Upper lobe of right lung (tissue), 1 donor: Measurements from ENCODE around the gene GMDS. TPM values are rescaled to one million over a fixed set of nuclear protein-coding genes. Genes with fewer than 3 reads are reported as not detected.

Source experiments
- ATAC-seq: fragments of 200-7000 bp; cut with Tn5 transposase; one replicate; pipeline ENCODE4 v1.9.1; 2020; ENCODE audit warnings: mild to moderate bottlenecking, moderate library complexity
- DNase-seq: peaks from one replicate; pipeline ENCODE4 v3.0.0-alpha.2; 2020
- H3K27ac ChIP-seq: fragments of 200-600 bp; one replicate; pipeline ENCODE4 v1.8.0; 2022
- H3K27me3 ChIP-seq: fragments of 200-600 bp; one replicate; pipeline ENCODE4 v1.8.0; 2022; ENCODE audit warnings: mild to moderate bottlenecking
- H3K36me3 ChIP-seq: fragments of 200-600 bp; one replicate; pipeline ENCODE4 v1.8.0; 2022
- H3K4me1 ChIP-seq: fragments of 200-600 bp; one replicate; pipeline ENCODE4 v1.8.0; 2022
- H3K4me3 ChIP-seq: fragments of 200-600 bp; one replicate; pipeline ENCODE4 v1.8.0; 2022; ENCODE audit warnings: mild to moderate bottlenecking
- H3K9me3 ChIP-seq: fragments of 200-600 bp; one replicate; pipeline ENCODE4 v1.8.0; 2022
- CTCF ChIP-seq: fragments of 200-600 bp; IDR thresholded peaks from one replicate; pipeline ENCODE4 v1.8.0; 2022; ENCODE audit warnings: antibody characterized with exemption
- intact Hi-C: fragments of 100-400 bp; cut with DNase I; formaldehyde crosslinking; loops from one replicate; pipeline ENCODE4 v1.11.0; 2022
- total RNA-seq: library from RNA; stranded (reverse); fragmentation: NEBNext Ultra II Directional; extraction: Animal tissue kit (Norgen Biotek cat#: 25700); gene quantifications from one replicate; pipeline ENCODE4 v1.2.1, GENCODE V29; 2021
- donor health status: DM: no; HTN: yes; CAD: no; lungs with severe emphysema.

Gene GMDS
- total RNA-seq, 1 donor from 2014 or later: 12.2 TPM

GRCh38 chr6:2117447-2117846 is 128.0 kb downstream of the GMDS start:
- Histone ChIP-seq H3K4me3 (no peak overlapping the region), H3K4me1 (no peaks in the 10 kb centered on the region), H3K36me3 (no peaks in the 10 kb centered on the region), H3K27me3 (no peaks in the 10 kb centered on the region), H3K9me3 (no peaks in the 10 kb centered on the region), H3K27ac (no peak overlapping the region)
- intact Hi-C loops: no loop called here
- no peak for ATAC-seq
- no peak for DNase-seq
- TF ChIP-seq CTCF: no peak

- Histone ChIP-seq H3K27me3 (no peaks in the 10 kb centered on the region), H3K4me1 (peaks cover 1% of the 10 kb centered on the region), H3K27ac (no peak overlapping the region), H3K4me3 (no peak overlapping the region), H3K36me3 (no peaks in the 10 kb centered on the region), H3K9me3 (no peaks in the 10 kb centered on the region)
- ATAC-seq (no peak), DNase-seq (no peak)
- intact Hi-C loops: no loop called here
- TF ChIP-seq CTCF: no peak
These were observed 128.9 kb downstream of the GMDS start for GRCh38 chr6:2116496-2116895.

- Histone ChIP-seq H3K27ac (no peak overlapping the region), H3K27me3 (no peaks in the 10 kb centered on the region), H3K36me3 (no peaks in the 10 kb centered on the region), H3K4me3 (no peak overlapping the region), H3K9me3 (no peaks in the 10 kb centered on the region), H3K4me1 (peaks cover 4% of the 10 kb centered on the region)
- TF ChIP-seq CTCF: no peak
- ATAC-seq (no peak), DNase-seq (no peak)
- intact Hi-C loops: no loop called here
These were observed 131.3 kb downstream of the GMDS start for GRCh38 chr6:2114100-2114499.

- TF ChIP-seq CTCF: no peak
- H3K36me3 ChIP-seq: no peaks in the 10 kb centered on the region
- no peaks in the 10 kb centered on the region for H3K9me3 ChIP-seq
- H3K27me3 ChIP-seq: no peaks in the 10 kb centered on the region
- H3K4me3 ChIP-seq: no peak overlapping the region
- intact Hi-C loops: no loop called here
- no peak for DNase-seq
- H3K4me1 ChIP-seq: peaks cover 4% of the 10 kb centered on the region
- no peak for ATAC-seq
- no peak overlapping the region for H3K27ac ChIP-seq
These were observed 134.2 kb downstream of the GMDS start for GRCh38 chr6:2111162-2111677.

GRCh38 chr6:2110504-2110903 is 134.9 kb downstream of the GMDS start:
- DNase-seq (no peak), ATAC-seq (no peak)
- H3K36me3 ChIP-seq: no peaks in the 10 kb centered on the region
- no peaks in the 10 kb centered on the region for H3K9me3 ChIP-seq
- H3K4me3 ChIP-seq: no peak overlapping the region
- intact Hi-C loops: no loop called here
- no peak for TF ChIP-seq CTCF
- no peaks in the 10 kb centered on the region for H3K27me3 ChIP-seq
- no peak overlapping the region for H3K27ac ChIP-seq
- peaks cover 4% of the 10 kb centered on the region for H3K4me1 ChIP-seq

- Histone ChIP-seq H3K27me3 (no peaks in the 10 kb centered on the region), H3K27ac (no peak overlapping the region), H3K9me3 (no peaks in the 10 kb centered on the region), H3K4me3 (no peak overlapping the region), H3K36me3 (no peaks in the 10 kb centered on the region), H3K4me1 (peaks cover 4% of the 10 kb centered on the region)
- ATAC-seq (no peak), DNase-seq (no peak)
- no peak for TF ChIP-seq CTCF
- intact Hi-C loops: loop anchor here (5.0 kb wide), 1 partner anchor 507 kb away; no protein-coding TSS in a partner anchor
These were observed 135.6 kb downstream of the GMDS start for GRCh38 chr6:2109796-2110195.
